GM18870 (cell line): ENCODE results near the gene KIF26B.

Experiments
- ATAC-seq: cut with Tn5 transposase; IDR thresholded peaks from one replicate; pipeline ENCODE4 v1.9.1; 2021; ENCODE audit warnings: moderate library complexity; ENCODE audit not compliant: unreplicated experiment

The KIF26B gene

DNA sequence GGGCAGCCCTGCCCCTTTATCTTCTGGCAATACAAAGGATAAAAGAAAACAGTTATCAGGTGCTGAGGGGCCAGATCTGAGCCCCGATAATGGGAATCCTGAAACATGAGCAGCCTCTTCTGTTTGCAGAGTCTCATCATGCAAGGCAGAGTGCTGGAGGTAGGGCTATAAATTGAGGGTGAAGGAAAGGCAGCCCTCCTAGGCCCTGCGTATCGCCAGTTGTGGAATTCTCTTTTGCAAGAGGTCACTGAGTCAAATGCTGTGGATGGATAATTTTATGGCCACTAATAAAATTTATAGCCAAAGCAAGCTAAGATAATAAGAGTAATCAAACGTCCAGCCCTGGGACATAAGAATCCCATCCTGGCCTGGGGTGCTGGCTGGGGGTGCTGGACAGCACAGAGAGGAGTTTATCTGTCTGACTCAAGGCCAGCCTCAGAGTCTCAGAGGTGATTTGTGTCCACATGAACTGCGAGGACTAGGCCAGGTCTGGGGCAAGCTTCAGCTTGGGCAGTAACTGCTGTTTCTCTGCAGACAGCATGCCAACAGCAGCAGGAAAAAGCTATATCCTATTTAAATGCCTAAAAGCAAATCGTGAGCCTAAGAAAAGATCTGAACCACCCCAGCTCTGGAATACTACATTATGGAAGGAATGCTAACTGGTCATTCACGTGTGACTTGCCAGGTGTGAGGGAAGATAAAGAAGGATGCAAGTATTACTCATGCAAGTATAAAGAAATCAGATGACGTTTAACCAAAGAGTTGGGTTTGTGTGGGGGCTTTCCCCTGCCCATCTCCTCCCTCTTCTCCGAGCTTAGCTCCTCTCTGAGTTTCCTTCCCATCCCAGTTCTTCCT is 254.8 kb downstream of the KIF26B start:
- ATAC-seq, result no peak

DNA sequence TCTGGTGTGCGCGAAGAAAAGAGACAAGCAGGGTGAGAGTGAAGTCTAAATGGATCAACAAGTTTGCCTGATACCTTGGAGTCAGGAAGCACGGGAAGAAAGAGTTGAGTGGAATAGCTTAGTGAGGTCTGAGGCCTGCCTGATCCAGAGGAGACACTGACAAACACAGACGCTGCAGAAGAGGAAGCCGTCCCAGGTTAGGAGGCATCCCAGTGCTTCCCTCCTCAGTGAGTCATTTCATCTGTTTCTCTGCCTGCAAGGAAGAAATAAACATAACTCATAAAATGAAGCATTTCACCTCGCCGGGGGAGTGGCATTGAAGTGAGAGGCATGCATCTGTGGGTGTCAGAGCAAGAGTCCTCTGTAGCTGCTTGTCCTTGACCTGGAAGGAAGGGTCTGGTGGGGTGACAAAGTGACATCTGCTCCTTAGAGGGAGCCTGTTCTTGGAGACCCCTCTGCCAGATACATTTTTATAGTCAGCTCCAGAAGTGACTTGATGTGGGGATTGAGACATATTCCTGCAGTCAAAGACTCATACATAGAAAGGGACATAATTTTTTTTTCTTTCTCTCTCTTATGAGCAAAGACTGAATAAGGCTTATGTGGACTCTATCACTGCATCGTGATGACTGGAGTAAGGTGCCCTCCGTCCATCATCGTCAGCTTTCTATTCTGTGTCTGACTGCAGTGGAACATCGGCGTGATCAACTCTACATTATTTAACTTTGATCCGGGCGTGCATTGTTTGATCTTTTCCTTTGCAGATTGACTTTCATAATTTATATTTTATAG is 256.7 kb downstream of the KIF26B start:
- ATAC-seq, result no peak

DNA sequence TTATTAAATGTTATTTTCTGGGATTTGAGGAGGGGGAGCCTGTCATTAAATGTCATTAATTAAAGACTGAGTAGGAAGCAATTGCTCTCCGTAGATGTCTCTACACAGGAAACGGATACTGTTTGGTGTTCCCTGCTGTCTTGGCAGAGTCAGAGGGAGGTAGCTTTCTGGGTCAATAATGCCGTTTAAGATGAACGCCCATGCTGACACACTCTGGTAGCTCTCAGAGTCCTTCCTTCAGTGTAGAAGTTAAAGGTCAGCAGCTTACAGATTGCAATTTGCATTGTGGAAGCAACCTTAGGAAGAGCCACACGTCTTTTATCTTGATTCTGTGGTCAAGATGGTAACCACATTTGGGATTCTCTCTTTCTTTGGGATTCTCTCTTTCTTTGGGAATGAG is 257.5 kb downstream of the KIF26B start:
- no peak for ATAC-seq

DNA sequence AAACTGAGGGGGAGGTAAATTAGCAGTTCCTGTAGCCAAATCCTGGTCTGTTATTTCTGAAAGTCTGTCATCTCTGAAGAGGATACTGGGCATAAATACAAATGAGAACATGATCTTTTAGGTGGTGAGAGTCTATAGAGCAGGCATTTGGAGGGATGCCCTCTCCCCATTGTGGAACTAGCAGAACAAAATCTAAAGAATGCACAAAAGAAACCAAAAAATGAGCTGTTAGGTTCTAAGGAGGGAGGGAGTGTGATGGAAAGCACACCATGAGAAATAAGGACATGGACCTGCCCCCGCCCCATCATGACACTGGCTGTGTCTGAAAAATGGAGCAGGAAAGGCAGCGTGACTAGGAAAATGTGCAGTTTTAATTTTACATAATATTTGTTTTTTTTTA is 262.0 kb downstream of the KIF26B start:
- no peak for ATAC-seq

DNA sequence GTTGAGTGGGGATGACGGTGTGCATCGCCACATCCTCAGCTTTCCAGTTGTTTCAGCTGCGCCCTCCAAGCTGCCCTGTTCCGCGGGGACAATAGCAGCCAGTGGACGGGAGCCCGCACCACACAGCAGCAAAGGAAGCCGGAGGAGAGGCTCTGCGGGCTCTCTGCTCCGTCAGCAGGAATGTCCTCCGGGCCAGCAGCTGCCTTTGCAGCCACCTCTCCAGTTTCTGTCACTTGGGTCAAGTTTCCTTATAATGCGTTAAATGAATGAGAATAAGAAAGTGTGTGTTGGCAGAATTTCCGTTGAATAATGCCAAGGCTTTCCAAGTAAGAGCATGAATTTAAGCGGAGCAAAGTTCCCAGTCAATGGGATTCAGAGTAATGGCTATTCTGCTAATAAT is 263.3 kb downstream of the KIF26B start:
- no peak for ATAC-seq

DNA sequence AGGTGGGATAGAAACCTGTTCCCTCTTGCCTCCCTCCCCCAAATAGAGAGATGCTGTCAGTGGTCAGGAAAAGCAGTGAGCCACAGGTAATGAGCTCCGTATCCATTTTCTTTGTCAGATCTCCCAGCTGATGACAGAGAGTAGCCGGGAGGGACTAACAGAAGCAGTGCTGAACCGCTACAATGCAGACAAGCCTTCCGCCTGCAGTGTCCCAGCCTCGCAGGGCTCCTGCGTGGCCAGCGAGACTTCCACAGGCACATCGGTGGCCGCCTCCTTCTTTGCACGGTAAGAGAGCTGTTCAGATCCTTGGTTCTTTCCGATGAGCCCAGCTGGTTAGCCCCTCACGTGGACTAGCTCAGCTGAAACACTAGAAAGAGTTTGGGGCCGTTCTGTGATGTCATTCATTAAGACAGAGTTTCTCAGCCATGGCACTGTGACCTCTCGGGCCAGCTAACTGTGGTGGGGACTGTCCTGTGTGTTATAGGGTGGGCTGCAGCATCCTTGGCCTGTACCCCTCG is 264.7 kb downstream of the KIF26B start:
- ATAC-seq, result no peak

DNA sequence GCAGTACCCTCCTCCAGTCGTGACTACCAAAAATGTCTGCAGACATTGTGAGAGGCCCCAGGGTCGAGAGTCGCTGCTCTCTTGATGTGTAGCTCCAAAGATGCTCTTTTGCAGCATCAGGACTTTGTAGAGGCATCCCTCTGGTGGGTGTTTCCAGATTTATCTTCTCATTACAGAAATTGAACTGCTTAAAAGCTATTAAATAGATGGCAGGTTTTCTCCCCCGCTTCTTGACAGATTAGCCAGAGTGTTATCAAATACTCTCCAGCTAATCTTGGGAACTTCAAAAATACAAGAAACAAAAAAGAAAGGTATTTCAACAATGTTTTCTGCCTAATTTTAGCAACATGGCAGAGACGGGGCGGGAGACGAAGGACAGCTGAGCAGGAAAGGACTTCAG is 265.2 kb downstream of the KIF26B start:
- ATAC-seq, result no peak

DNA sequence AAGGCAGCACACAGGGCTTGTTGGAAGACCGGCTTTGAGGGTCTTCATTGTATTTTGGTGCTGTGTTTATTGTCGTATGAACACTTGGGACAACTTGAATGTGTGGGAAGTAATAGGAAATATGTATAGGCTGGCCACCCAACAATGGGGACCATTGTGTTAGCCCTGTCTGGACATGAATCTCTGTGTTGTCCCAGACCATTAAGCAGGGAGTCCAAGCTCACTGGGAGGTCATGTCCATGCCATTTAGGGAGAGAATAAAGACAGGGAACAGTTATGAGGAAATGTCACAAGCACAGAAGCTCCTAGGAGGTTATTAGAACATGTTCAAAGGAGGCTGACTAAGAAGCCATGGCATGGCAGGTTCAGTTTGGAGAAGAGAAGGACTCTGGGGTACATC is 266.1 kb downstream of the KIF26B start:
- ATAC-seq, result no peak

DNA sequence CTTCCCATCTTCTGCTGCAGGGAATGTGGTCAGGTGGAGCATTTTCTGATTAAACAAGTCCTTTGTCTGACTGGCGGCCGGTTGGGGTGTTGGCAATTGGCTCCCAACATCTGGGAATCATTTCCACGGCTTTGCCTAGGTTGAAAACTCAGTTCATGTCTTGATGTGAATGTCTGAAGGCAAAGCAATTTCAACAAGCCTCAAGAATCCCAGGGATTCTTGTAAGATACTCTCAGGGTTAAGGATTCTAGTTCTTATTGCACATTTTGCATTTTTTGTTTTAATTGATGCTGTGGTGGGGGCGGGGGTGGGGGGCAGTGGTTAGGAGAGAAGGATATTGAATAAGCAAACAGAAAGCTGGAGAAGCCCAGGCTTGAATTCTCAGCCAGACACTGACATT is 273.9 kb downstream of the KIF26B start:
- no peak for ATAC-seq

DNA sequence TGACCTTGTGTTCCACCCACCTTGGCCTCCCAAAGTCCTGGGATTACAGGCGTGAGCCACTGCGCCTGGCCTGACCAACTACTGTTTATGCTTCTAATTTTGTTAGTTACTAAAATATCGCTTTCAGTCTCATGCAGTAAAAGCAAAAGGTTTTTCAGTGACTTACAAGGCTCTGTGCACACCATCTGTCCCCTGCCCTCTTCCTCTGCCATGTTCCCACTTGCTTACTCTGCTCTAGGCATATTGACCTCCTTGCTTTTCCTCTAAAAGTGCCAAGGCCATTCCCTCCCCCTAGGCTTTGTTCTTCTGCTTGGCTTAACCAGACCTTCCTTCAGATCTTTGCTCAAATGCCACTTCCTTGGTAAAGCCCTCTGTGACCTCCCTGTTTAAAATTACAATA is 276.9 kb downstream of the KIF26B start:
- ATAC-seq, result no peak

DNA sequence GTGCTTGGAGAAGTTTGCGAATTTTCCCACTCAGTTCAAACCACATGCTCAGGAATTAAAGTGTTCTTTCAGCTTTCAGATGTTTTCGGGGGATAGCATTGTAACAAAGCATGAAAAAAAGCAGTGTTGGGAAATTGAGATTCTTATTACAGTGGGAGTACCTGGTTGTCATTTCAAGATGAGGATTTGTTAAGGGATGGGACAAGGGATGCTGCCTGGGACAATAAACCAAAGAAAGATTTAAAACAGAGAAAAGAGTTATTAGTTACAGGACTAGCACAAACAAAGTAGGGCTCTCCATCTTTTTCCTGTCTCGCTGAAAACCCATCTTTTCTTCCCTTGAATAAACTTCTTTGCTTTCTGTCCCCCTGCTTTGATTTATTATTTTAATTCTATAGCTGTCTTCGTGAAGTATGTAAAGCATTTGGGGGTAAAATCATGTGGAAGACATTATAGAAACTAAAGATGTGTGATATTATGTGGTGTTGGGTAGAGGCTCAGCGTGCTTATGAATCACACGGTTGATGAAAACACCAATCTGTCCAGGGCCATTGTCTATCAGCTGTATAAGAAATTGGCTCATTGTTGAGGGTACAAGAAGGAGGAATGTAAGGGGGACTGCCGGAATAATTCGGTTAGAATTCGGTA is 277.6 kb downstream of the KIF26B start:
- no peak for ATAC-seq

DNA sequence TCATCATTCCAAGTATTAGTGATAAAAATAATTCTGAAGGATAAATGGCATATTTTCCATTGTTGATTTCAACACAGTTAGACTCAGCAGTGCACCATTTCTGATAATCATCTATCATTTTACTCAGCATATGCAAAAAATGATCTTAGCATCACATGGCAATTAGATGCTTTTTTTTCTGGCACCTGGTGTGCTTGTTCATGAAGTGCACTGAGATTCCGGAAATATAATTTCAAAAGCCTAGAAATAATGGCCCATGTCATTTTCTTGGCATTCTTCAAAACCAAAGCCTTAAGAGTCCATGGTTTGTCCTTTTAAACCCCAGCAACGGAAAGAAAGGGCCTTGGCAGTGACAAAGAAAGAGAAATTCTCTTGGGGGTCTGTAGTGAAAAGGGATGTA is 278.8 kb downstream of the KIF26B start:
- no peak for ATAC-seq

DNA sequence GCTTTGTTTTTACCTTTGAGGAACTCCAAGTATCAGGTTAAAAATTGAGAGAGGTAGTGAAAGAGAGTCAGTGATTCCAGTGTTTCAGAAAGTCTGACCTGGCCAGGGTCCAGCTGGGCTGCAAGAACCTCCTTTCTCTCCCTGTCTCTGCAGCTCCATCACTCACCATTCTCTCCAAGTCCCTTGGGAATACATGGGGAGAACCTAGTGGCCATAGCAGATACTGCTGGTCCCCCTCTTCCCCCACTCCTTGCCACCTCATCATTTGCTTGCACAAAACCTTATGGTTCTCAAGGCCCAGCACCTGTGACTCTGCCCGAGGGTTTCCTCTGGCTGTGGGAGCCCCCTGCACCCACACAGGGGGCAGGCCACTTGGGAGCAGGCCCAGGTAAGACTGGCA is 279.5 kb downstream of the KIF26B start:
- no peak for ATAC-seq

DNA sequence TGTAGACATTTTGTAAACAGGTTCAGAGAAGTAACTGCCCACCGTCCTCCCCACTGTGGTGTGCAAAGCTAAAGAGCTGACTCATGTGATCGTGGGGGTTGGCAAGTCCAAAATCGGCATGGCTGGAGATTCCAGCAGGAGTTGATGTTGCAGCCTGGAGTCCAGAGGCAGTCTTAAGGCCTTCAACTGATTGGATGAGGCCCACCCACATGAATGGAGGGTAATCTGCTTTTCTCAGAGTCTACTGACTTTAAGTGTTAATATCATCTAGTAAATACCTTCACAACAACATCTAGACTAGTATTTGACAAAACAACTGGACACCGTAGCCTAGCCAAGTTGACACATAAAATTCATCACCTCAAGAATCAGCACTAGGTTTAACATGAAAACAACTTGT is 281.6 kb downstream of the KIF26B start:
- no peak for ATAC-seq

DNA sequence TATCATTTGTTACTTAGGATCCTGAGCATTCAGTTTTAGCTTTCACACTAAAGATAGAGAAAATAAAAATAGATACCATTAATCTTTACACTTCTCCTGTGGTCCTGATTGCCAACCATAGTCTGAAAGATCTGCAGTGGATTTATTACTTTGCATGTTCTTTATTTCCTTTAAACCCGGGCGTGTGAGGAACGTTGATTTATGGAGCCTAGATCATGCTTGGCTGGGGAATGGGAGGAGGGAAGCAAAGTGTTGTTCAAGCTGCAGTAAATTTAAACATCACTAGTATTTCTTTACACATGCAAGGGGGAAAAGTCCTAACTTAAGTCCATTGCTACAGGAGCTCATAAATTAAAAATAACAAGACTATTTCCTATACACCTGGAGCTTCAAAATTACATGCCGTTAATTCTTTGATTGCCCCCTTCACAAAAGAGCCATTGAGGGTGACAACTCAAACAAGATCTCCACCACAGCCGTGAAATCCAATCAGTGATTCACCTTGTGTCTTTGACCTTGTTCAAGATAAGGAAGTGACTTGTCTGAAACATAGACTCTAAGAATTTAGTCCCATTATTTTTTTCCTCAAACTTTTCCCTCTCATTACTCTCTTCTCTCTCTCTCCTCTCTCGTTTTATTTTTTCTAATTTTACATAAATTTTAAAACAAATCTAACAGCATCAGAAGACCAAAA is 282.7 kb downstream of the KIF26B start:
- ATAC-seq, result no peak

DNA sequence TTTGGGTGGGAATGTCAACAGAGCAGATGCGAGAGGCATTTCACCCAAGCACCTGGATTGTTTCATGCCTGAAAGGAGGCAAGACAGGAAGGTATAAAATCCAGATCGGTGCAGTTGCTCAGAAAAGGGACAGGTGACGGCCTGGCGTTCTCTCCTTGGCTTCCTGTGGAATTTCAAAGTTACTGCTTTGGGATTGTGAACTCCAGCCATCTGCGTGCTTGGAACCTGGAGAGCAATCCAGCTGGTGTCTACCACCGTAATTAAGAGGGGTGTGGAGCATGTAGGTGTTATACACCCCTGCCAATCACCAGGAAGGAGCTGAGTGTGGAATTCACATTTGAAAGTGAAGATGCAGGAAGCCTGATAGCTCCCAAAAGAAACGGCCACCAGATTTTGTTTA is 286.1 kb downstream of the KIF26B start:
- ATAC-seq, result no peak

DNA sequence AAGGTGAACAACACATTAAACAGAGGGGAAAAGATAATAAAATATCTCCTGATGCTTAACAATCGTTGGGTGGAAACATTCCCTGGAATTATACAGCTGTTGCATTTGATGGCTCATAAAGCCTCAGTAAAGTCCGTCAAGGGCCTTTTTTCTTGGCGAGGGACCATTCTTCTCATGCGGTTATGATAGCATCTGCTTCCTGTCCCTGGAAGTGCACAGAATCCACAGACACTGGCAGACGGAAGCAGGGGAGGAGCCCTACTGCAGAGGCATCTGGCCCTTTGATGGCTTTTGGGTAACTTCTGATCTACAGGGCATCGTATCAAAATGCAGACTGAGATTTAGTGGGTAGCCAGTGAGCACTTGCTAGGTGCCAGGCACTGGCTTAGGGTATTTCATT is 286.9 kb downstream of the KIF26B start:
- no peak for ATAC-seq

DNA sequence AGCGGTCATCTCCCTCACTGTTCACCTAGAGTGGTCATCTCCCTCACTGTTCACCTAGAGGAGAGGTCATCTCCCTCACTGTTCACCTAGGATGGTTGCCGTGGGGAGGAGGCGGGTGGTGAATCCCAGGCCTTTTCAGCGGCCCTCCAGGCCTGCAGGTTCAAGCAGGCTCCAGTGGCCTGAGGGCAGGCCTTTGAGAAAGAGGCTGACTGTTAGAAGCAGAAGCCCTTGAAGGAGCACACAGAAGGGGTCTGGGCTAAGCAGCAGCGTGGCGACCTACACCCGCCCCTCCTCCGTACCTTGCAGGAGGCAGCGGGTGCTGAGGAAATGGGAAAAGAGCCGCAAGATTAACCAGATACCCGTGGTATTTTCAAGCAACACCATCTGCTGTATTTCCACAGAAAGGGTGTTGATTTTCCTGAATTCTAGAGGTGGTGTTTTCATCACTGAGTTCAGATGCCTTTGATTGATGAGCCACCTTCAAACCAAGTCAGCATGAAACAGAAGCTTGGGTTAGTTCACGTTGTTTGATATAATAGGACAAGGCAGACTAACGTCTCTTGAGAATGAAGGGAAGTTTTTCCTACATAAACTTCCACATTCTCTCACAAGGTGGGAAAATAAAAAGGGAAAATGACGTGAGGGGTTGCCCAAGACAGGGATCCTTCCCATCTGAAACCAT is 289.5 kb downstream of the KIF26B start:
- ATAC-seq, result no peak

DNA sequence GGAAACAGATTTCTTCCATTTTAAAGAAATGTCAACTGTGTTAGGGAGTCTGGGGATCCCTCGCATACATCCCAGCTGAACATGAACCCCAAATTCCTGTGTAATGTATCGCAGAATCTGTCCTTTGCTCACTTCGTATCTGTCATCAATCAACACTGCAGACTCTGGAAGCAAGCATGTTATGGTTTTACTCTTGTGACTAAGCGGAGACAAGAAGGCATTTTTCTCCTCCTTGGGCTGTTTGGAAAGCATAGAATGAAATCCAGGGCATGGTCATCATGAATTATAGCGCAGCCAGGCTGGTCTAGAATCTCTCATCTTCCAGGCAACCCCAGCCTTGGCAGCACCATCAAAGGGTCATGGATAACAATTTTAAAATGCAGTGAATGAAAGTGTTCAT is 290.2 kb downstream of the KIF26B start:
- no peak for ATAC-seq

DNA sequence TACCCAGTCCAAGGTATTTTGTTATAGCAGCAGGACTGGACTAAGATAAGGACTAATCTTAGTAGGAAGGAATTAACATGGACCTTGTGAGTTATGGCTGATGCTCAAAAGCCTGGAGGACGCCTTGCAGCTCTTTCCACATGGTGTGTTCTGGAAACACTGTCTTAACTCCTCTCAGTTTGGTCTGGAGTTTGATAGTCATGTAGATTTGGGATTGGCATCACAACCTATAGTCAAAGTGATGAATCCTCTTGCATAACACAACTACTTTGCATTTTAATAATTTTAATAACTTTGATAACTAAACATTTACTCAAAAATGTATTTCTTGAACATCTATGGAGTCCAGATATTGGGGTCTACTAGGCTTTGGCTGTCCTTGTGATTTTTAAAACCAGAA is 293.7 kb downstream of the KIF26B start:
- ATAC-seq, result no peak
